GM19238 (cell line): ENCODE measurements around the gene DDA1.
A peak's percentile ranks its signal among the peaks of the same experiment; 100 is the strongest.
"Not testable (repeated sequence)": the region's sequence is repeated elsewhere in the genome, so short reads cannot be mapped to it uniquely, and the experiment has no call there.

Experiments
- DNase-seq: peaks from one replicate; pipeline ENCODE4 v3.0.0; 2011; ENCODE audit warnings: low spot score; ENCODE audit not compliant: insufficient read length

DDA1 gene

DNA sequence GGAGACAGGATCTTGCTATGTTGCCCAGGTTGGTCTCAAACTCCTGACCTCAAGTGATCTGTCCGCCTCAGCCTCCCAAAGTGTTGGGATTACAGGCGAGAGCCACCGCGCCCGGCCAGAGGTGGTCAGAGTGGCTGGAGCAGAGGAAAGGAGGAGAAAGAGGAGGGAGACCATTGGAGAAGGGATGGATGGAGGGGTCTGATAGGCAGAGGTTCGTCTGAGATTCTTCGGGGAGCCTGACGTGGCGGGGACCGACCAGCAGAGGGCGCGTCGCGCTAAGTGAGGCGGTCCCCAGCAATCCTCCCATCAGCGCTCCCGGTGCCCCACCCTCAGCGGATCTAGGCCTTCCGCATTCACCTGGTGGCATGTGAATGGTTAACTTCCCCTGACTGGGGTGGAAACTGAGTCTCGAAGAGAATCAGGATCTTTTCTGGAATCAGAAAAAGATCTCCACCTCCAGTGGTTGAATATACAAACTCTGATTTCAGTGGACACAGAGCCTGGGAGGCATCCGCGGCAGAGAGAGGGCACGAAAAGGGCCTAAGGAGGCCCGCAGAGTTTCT is 36.8 kb downstream of the DDA1 start:
- peak; percentile 85 for DNase-seq

DNA sequence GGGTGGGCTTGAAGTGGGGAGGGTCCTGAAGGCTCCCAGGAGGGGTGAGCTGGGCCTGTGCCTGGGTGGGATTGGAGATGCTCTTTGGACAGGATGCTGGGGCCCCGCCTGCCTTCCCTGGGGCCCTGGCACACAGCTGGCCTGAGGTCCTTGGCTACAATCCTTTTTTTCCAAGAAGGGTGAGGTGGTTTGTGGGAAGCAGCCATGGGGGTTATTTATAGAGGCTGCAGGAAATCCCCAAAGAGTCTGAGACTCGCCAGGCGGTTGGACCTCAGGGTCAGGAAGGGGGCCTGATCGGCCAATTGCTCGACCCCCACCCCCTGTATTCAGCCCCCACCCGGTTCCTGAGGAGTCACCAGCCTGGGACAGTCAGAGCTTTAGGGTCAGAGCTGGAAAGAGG is 38.0 kb downstream of the DDA1 start:
- DNase-seq: no peak

DNA sequence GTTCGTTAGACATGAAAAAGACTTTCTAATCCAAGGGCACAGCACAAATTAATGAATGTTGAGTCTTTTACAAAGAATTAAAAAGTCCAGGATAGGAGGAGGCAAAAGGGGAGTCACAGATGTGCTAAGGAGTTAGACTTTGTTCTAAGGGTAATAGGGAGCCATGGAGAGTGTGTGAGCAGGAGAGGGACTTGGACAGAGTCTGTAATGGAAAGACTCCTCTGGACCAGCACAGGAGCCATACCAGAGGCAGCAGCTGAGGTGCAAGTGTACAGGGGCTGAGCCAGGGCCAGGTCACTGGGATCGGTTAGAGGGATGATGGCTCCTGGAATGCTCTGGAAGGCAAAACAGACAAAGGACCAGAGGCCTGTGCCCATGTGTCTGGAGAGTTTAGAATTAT is 38.5 kb downstream of the DDA1 start:
- no peak for DNase-seq

DNA sequence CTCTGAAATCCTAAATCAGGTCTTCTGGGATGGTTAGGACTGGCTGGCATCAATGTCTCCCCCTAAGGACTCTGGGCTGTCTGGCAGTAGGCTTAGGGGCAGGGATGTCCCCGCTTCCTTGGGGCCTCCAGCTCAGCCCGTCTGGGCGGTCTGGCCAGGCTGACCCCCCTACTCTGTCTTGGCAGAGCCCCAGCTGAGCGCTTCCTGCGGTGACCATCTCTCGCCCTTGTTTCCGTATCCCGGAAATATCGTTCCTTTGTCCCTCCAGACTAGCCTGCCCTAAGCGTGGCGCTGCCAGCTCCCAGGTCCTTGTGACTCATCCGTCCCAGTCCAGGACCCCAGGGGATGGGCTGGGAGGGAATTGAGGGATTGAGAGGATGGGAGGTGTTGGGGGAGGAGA is 39.3 kb downstream of the DDA1 start:
- DNase-seq: no peak

DNA sequence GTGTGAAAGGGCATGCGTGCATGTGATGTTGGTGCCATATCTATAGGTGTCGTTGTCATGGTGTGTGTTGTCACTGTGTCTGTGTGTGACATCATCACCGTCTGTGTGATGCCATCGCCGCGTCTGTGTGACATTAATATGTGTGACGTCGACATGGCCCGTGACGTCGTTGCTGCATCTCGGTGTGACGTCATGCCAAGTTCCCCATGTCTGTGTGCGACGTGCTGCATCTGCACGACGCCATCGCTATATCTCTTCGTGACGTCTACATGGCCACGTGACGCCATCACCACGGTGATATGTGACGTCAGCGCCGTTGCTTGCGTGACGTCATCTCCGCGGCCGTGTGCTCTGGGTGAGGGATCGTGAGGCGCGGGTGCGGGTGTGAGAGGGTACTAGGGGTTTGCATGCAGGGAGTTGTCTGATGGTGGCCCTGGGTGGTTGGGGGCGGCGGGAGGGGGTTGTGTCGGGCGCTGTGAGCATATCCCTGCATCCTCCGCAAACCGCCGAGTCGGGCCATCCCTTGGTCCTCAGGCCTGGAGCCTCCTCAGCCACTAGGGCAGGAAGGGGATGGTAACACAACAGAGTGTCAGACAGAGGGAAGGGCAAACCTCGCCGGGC is 42.6 kb downstream of the DDA1 start:
- DNase-seq: no peak

DNA sequence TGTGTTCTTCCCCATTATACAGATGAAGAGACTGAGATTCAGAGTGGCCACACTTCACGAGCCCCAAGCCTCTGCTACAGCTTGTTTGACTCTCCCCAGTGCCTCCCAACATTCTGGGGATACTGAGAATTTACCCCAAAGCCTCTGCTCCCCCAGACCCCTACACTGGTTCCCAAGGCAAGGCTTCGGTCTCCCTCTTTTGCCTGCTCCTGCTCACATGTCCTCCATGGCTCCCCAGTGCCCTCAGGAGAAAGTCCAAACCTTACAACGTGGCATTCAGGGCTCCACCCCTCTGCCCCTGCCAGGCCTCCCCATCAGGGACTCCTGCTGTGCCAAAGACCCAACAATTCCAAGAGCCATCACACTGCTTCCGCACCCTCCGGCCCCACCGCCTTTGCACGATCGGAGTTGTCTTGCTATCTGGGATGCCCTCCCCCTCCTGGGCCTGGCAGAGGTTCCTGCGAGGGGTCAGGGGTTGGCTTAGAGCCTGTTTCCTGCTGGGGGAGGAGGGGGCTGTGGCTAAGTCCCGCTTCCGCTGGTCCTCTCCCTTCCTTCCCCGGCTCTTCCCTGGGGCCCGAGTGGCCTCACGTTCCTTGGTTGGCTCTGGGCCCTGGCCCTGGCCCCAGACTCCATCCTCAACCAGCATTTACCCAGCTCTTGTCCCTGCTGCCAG is 43.4 kb downstream of the DDA1 start:
- DNase-seq: no peak

DNA sequence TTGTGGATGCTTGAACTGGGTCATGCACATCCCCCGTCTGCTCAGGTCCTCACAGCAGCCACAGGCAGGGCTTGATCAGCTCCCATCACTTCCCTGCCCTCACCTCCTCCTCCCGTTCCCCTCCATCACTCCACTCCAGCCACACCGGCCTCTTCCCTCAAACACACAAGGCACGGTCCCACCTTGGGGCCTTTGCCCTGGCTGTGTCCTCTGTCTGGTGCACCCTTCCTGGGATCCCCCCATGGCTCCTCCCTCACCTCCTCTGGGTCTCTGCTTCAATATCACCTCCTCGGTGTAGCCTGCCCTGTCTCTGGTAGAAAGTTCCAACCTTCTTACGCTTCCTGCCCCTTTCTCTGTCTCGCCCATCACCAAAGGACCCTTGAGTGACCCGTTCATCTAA is 44.0 kb downstream of the DDA1 start:
- DNase-seq: no peak

DNA sequence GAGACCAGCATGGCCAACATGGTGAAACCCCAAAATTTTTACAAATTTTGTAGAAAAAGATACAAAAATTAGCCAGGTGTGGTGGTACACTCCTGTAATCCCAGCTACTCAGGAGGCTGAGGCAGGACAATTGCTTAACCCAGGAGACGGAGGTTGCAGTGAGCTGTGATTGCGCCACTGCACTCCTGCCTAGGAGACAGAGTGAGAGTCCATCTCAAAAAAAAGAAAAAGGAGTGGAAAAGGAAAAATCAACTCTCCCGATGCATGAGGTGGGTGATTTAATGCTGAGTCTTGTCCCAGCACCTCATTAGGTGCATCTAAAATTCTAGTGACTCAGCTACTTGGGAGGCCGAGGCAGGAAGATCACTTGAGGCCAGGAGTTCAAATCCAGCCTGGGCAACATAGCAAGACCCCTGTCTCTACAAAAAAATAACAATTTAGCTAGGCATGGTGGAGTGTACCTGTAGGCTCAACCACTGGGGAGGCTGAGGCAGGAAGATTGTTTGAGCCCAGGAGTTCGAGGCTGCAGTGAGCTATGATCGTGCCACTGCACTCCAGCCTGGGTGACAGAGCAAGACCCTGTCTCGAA is 47.8 kb downstream of the DDA1 start:
- no peak for DNase-seq

DNA sequence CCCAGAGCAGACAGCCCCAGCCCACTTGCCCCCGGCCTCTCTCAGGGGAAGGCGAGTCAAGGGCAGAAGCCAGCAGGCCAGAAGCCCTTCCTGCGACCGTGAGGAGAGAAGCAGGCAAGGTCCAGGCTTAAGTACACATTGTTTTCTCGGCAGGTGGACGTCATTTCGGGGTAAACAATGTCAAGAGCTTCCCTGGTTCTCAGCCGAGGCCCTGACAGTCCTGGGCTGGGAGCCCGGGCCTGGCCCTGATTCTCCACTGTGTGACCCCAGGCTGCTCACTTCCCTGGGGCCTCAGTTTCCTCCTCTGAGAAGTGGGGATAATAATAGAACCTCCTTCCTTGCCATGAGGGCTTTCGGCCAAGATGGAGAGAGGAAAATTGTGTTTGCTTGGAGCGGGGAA is 48.4 kb downstream of the DDA1 start:
- no peak for DNase-seq

DNA sequence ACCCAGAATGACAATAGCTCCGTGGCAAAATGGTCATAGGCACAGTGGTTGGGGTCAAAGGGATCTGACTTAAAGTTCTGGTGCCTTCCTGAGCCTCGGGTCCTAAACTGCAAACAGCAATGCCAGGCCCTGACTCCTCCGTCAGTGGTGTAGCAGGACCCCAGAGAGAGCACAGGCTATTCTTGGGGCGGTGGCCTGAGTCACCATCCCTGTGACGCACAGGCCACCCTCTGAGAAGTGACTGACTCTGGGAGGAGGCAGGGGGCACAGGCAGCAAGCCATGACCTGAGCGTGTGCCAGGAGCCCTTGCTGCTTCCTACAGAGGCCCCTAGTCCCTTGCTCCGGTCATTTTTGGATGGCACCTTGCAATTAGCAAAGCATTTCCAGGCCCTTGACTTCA is 49.0 kb downstream of the DDA1 start:
- no peak for DNase-seq

DNA sequence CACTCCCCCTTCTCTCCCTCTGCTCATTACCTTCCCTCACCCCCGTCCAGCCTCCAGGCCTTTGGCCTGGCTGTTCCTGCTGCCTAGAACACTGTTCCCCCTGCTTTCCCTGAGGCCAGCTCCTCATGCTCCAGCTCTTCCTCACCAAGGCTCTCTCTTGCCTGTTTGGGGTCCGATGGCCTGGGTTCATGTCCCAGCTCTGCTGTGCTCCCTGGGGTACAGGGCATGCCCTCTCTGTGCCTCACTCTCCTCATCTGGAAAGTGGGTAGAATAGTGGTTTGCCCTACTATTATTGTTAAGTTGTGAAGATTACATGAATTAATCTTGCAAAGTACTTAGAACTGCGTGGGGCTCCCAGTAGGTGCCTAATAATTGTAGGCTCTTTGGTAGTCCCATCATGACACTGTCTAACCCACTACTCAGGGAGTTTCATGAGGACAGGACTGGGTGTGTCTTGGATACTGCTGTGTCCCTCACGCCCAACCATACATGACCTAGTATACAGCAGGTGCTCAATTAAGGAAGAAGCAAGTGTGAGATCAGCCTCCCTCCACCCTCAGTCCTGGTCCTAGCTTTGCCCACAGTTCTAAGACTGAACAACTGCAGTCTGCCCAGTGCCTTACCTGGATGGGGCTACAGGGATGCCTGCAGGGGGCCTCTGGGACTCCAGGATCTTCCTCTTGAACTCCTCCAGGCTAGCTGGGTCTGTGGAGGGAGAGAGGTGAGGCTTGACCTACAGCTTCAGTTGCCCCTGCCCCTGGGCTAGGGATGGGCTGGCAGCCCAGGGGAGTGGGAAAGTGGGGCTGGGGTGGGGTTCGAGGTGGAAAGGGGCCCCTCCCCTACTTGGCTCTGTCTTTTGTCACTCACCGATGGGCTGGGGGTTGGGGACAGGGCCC is 50.8 kb downstream of the DDA1 start:
- no peak for DNase-seq

DNA sequence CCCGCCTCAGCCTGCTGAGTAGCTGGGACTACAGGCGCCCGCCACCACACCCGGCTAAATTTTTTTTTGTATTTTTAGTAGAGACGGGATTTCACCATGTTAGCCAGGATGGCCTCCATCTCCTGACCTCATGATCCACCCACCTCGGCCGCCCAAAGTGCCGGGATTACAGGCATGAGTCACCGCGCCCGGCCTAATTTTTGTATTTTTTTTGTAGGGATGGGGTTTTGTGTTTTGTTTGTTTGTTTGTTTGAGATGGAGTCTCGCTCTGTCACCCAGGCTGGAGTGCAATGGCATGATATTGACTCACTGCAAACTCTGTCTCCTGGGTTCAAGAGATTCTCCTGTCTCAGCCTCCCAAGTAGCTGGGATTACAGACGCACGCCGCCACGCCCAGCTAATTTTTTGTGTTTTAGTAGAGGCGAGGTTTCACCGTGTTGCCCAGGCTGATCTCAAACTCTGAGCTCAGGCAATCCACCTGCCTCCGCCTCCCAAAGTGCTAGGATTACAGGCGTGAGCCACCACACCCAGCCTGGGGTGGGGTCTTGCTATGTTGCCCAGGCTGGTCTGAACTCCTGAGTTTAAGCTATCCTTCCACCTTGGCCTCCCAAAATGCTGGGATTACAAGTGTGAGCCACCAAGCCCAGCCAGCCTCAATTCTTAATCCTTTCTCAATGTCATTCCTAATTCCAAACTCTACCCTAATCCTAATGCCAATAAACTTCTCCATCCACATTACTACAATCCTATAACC is 54.7 kb downstream of the DDA1 start:
- DNase-seq: not testable (repeated sequence)

DNA sequence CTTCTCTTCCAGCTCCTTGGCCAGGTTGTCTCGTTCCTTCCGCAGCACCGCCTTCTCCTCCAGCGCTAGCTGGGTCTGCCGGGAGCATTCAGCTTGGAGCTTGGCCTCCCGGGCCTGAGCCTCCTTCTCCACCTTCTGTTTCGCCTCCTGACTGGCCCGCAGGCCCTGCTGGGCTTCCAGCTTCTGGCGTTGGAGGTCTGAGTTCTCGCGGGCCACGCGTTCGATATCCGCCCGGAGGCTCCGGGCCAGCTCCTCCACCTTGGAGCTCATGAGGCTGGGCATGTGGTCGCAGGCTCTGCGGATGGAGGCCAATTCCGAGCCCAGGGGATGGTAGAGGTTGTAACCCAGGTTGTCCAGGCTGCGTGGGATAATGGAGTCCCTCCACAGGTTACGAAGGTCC is 56.0 kb downstream of the DDA1 start:
- DNase-seq: no peak

DNA sequence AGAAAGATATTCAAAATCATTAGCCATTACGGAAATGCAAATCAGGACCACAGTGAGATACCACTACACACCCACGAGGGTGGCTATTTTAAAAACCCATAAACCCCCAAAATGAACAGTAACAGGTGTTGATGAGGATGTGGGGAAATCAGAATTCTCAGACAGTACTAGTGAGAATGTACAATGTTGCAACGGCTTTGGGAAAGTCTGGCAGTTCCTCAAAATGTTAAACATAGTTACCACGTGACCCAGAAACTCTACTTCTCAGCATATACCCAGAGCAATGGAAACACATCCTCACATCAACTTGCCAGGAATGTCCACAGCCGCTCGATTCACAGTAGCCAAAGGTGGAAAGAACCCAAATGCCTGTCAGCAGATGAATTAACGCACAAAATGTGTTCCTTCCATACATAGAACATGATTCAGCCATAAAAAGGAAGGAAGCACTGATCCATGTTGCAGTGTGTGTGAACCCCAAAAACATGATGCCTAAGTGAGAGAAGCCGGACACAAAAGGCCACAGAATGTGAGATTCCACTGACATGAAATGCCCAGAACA is 60.7 kb downstream of the DDA1 start:
- peak; percentile 46 for DNase-seq
